ENCODE measurements around the gene MTERF2. TPM values are rescaled to one million over a fixed set of nuclear protein-coding genes. Genes with fewer than 3 reads are reported as not detected.

Gene MTERF2, protein sequence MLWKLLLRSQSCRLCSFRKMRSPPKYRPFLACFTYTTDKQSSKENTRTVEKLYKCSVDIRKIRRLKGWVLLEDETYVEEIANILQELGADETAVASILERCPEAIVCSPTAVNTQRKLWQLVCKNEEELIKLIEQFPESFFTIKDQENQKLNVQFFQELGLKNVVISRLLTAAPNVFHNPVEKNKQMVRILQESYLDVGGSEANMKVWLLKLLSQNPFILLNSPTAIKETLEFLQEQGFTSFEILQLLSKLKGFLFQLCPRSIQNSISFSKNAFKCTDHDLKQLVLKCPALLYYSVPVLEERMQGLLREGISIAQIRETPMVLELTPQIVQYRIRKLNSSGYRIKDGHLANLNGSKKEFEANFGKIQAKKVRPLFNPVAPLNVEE
- 3.6 and 9.9 TPM in 2 replicates for total RNA-seq

DNA sequence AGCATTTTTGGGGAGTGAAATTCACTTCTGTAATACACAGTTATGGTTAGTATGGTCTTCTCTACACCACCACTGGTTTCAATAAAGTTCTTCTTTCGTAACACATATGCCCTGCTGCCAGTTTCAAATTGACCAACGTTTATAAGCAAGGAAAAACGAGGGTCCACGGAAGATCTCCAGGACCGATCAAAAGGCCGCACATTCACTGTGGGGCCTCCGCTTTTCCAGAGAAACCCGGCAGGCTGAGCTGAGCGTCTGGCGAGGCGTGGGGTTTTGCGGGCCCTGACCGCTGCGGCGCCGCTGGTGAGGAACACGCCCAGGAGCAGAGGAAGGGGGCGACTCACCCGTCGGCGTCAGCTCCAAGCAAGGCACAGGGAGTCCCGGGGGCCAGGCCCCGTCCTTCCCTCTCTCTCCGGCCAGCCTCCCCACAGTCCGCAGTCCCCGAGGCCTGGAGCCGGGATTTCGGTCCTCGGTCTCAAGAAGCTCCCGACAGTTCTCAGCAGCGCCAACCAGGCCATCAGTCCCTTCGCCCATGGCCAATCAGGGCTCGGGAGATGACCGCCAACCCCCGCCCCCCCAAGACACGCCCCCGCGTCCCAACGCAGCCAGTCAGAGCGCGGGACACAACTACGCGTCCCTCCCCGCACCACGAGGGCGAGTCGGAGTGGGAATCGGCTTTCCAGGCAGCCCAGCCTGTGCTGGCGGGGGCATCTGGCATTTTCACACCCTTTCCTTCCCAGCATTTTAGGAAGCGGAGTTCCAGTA, at the start of gene MTERF2:
TSS of gene MTERF2 (minus strand) at position 522 of the 765 bp plus-strand sequence. CDS start 8,432 bp downstream, outside the sequence.

GRCh38 chr12:106955377-106956047, 31.4 kb downstream of the MTERF2 start, which contains the start of gene TMEM263:
TMEM263 (plus strand) TSS chr12:106955907; CDS start chr12:106967117, 11,210 bp downstream.

Other genes starting within 250 kb of the MTERF2 start
- gene RIC8B, start 212.5 kb downstream of the MTERF2 start, total RNA-seq: 6.2 and 19.1 TPM in 2 replicates
- 34.5 and 62.3 TPM in 2 replicates for gene TMEM263, start 31.2 kb downstream of the MTERF2 start, total RNA-seq
- 12.8 and 16.4 TPM in 2 replicates for gene CRY1, start 106.4 kb upstream of the MTERF2 start, total RNA-seq

All from bladder microvascular endothelial cell (primary cell).